Middle frontal gyrus (tissue), 1 donor: Measurements from ENCODE around the gene CACNA1G.

Experiments
- DNase-seq: peaks from one replicate; pipeline ENCODE4 v3.0.0-alpha.2; 2015; ENCODE audit warnings: low spot score; ENCODE audit errors: extremely low spot score

The CACNA1G gene

DNA sequence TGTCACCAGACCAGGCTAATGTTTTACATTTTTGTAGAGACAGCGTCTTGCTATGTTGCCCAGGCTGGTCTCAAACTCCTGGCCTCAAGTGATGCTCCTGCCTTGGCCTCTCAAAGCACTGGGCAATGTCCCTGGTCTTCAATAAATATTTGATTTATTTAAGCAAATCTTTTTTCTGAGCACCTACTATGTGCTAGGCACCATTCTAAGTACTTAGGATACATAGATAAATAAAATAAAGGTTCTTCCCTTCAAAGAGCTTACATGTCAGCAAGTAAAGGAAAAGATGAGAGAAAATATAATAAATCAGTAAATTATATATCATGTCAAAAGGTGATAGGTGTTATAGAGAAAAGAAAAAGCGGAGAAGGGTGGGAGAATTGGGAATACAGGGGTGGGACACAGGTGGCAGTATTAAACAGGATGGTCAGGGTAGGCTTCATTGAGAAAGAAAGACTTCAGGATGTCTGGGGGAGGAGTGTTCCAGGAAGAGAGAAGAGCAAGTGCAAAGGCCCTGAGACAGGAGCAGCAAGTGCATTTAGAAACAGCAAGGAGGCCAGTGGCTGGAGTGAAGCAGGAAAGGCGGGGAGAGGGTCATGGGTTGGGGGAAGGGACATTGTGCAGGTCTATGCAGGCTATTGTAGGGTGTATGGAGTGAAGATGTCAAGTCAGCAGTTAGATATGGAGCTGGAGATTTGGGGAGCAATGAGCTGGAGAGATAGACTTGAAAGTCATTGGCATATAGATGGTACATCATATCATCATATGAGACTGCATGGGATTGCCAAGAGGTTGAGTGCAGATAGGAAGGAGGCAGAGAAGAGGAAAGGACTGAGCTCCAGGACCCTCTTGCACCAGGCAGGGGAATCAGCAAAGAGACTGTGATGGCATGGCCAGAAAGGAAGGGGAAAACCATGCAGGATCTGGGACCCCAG lies 85.5 kb downstream of the CACNA1G start:
- DNase-seq = no peak

DNA sequence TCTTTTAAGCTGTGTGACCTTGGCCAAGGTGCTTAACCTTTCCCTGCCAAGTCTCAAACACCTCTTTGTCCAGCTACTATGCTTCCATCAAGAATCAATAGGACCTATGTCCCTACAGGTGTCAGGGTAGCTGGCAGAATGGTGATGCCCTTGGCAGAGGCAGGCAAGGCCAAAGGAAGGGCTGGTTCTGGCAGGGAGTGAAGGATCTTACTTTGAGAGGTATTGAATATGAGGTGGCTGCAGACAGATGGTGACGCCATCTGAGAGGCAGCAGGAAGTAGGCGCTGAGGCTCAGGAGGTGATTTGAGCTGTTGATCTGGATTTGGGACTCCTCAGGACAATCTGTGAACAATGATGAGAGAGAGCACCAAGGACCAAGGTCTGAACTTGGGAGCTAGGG lies 86.7 kb downstream of the CACNA1G start:
- DNase-seq = no peak

DNA sequence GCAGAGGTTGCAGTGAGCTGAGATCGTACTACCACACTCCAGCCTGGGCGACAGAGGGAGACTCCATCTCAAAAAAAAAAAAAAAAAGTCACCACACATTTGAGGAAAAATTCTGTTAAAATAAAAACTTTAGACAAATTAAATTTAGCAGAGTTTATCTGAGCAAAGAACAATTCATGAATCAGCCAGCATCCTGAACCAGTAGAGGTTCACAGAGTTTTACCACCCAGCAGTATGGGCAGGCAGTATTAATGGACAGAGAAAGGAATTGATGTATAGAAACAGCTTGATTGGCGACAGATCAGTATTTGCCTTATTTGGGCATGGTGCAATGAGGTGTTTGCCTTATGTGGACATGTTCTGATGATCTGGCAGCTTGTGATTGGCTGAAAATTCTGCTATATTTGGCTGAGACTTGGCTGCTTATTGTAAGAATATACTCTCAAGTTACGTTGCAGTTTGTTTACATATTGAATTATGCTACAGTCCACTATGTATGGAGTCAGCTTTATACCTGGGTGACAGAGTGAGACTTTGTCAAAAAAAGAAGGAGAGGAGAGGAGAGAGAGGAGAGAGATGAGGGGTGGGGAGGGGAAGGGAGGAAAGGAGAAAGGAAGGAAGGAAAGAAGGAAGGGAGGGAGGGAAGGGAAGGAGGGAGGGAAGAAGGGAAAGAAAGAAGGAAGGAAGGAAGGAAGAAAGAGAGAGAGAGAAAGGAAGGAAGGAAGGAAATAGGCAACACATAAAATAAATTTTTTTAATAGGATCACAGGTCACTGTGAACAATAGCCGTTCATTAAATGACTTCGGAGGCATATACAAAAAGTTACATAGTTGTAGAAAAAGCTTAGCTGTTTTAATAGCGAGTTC lies 88.8 kb downstream of the CACNA1G start:
- no peak for DNase-seq

DNA sequence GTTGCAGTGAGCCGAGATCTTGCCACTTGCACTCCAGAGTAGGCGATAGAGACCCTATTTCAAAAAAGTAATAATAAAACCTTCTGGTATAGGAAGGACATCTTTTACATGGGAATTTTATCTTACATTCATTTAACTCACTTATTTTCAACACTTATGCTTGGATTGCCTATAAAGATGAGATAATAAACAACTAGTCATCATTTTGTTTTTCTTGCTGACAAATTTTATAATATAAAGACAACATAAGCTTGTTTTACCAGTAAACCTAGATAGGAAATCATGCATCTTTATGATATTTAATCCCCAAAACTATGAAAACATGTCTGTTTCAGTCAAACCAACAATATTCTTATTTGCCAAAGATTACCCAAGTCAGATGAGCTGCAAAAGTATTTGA lies 91.1 kb downstream of the CACNA1G start:
- DNase-seq = no peak

DNA sequence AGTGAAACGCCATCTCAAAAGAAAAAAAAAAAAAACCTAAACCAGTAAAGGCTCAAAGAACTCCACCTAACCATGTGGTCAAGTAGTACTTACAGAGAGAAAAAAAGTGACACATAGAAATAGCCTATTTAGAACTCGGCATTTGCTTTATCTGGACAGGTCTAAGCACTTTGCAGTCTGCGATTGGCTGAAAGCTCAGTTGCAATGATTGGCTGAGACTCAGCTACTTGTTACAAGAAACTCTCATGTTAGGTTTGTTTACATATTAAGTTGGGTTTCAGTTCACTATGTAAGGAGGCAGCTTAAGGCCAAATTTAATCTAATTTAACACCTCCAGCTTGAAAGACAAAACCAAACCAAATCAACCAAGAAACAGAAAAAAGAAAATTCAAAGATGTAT lies 93.2 kb downstream of the CACNA1G start:
- DNase-seq = no peak

DNA sequence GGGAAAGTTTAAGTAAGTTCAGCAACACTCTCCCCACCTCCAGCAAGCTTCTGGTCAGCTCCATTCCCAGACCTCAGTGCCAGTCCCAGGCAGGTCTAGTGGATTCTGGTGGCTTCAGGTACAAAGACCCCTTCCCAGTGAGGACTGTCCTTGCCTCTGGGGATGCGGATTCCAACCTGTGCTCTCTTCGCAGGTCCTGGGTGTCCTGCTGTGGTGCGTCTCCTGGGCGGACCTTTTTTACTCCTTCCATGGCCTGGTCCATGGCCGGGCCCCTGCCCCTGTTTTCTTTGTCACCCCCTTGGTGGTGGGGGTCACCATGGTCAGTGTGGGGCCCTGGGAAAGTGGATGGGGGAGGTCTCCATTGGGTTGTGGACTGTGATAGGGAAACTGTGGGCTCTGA lies 96.0 kb downstream of the CACNA1G start:
- no peak for DNase-seq

DNA sequence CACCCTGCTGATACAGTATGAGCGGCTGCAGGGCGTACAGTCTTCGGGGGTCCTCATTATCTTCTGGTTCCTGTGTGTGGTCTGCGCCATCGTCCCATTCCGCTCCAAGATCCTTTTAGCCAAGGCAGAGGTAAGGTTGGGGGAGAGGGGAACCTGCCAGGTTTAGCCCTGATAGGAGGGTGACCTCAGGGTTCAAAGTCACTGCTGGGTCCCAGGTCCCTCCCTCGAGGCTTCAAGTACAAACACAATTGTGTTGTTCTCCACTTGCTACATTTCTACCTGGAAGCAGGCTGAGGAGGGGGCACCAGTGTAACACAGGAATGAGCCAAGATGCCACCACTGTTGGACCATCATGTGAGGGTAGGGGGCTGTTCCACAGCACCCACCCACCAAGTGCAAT lies 96.5 kb downstream of the CACNA1G start:
- DNase-seq = no peak

DNA sequence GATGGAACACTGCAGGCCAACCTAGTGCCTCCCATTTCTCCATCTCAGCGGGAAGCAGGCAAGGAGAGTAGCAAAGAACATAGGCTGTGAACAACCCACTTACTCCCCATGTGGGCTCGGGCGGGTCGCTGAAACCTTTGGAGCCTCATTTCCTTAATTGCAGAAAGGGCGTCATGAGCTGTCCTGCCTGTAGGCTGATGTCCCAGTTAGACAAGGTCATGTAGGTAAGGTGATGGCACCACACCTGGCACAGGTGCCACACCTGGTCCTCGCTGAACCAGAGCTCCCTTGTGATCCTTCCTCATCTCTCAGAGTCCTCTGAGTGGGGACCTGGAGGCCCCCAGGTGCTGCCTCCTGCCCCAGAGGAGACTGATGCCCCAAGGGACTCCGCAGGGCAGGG lies 97.1 kb downstream of the CACNA1G start:
- no peak for DNase-seq

DNA sequence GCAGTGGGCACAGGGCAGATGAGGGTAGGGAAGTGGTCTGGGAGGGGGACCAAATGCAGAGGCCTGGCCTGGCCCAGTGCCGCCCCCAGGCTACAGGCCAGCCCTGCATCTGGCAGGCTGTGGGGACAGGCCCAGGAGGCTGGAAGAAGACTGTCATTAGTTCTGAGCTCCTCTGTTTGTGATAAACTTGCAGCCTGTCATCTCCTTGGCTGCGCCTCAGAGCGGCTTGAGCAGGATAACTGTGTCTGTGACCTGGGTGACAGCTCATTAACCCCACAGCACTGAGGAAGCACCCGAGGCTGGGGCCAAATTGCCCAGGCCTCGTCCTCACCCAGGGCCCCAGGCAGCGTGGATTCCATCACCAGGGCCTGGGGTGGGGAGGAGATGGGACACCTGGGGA lies 98.1 kb downstream of the CACNA1G start:
- no peak for DNase-seq

DNA sequence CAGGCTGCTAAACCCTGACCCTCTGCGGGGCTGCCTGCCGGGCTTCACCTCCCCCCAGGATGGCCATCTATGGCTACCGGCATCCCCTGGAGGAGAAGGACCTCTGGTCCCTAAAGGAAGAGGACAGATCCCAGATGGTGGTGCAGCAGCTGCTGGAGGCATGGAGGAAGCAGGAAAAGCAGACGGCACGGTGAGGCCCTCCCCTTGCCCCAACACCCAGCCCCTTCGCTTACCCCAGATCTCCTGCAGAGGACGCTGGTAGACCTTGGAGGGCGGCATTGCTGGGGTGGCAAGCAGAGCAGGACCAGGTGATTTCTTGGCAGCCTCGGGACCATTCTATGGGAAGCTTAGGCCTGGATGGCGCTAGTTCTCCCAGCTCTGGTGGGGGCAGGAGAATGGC lies 98.7 kb downstream of the CACNA1G start:
- DNase-seq = no peak

DNA sequence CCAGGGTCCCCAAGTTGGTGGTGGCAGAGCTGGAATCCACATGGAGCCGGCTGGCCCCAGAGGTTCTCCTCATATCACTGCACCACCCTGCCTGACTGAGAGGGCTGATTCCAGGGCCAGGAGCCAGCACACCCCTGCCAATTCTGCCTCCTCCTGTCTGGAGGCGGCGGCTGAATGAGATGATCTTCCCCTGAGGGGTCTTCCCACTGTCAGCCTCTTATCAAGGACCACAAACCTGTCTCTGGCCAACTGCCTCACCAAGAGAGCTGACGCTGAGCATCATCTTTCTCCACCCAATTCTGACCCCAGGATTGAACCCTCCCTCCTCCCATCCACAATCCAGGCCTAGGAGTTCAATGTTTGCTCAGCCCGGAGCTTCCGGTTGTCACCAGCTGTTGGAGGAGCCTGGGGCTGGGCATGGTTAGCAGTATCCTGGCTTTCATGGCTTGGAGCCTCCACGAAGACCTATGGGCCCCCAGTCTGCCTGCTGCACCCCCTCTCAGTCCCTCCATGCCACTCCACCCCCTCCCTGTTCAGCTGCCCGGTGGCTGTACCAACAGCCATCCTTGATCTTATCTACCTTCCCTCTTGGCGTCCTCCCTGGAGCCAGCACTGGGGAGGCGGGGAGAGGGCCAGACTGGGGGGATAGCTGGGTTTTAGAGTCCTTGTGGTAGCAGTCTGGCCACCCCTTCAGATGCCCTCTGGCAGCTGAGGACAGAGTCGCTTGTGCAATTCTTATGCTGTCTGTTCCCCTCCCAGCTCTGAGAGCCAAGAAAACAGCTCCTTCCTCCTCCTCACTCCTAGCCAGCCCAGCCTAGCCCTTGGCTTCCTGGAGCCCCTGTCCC lies 99.7 kb downstream of the CACNA1G start:
- DNase-seq = no peak

DNA sequence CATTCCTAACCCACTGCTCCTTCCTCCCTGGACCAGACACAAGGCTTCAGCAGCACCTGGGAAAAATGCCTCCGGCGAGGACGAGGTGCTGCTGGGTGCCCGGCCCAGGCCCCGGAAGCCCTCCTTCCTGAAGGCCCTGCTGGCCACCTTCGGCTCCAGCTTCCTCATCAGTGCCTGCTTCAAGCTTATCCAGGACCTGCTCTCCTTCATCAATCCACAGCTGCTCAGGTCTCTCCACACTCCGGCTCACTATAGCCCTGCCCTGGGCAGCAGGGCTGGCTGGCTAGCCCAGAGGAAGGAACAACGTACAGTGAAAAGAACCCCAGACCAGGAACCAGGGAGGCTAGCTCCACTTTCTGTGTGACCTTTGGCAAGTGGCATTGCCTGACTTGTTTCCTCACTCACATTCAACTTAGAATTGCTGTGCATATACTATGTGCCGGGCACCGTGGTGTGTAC lies 100.4 kb downstream of the CACNA1G start:
- DNase-seq = no peak

DNA sequence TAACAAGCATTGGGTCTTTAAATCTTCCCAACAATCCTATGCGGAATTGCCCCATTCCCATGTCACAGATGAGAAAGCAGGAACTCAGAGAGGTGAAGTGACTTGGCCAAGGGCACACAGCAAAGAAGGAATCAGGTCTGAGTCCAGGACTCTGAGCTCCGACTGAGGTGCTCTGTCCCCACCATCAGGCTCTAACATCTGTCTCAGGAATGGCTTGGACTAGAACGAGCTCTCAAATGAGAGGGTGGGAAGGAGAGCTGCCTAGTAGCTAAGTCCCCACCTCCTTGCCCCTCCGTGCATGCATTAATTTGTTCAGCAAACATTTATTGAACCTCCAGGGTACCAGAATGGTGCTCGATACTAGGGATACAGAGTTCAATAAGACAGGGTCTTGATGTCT lies 100.8 kb downstream of the CACNA1G start:
- no peak for DNase-seq

DNA sequence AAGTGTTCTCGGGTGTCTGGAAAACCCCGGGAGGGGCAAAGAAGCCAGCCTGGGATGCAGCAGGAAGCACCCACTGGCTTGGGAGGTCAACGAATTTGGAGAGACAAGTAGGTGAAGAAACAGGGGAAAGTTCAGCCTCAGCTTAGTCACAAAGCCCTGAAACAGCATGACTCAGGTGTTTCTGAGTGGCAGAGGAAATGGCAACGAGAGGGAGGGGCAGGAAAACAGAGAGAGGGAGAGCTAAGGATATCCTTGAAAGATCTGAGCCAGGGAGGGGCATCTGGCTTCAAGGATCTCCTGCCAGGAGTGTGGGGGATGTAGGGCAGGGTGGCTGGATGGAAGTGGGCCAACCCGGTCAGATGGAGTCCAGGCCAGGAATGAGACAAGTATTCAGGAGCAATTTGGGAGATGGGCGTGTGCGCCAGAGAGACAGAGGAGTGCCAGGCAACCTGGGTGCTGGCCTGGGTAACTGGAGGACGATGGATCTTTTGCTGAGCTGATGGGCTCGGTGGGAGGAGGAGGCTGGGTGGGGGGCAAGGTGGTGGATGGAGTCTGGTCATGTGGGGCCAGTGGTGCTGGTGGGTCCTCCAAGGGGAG lies 101.4 kb downstream of the CACNA1G start:
- no peak for DNase-seq

DNA sequence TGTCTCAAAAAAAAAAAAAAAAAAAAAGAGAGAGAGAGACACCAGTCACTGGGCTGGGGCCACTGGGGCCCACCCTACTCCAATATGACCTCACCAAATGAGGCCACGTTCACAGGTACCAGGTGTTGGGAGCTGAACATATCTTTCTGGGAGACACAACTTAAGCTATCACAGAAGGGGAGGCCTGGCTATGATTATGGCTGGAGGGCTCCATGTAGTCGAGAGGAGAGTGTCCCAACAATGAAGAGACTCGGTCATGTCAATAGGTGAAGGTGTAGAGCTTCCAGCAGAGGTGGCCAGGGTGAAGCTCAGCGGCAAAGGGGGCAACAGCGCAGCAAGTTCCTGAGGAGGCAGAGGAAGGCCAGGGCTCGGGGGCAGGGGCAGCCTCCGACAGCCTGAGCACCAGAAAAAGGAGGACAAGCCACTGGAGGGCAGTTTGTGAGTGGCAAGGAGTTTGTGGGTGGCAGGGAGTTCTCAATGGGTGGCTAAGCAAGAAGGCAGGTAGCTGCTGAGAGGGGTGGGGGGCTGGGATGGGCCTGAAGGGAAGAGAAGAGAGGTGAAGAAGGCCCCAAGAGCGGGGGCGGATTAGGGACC lies 102.2 kb downstream of the CACNA1G start:
- no peak for DNase-seq

DNA sequence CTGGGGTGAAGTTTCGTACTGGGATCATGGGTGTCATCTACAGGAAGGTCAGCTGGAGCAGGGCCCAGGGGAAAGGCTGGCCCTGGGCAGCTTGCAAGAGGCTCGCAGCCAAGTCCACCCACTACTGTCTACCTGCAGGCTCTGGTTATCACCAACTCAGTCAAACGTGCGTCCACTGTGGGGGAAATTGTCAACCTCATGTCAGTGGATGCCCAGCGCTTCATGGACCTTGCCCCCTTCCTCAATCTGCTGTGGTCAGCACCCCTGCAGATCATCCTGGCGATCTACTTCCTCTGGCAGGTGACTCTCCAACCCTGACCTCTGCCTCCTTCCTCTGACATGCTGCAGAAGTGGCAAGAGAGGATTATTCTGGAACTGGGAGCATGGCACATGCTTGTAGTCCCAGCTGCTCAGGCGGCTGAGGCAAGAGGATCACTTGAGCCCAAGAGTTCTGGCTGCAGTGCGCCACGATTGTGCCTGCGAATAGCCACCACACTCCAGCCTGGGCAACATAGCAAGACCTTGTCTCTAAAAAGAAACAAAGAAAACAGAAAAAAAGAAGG lies 103.4 kb downstream of the CACNA1G start:
- DNase-seq = no peak

DNA sequence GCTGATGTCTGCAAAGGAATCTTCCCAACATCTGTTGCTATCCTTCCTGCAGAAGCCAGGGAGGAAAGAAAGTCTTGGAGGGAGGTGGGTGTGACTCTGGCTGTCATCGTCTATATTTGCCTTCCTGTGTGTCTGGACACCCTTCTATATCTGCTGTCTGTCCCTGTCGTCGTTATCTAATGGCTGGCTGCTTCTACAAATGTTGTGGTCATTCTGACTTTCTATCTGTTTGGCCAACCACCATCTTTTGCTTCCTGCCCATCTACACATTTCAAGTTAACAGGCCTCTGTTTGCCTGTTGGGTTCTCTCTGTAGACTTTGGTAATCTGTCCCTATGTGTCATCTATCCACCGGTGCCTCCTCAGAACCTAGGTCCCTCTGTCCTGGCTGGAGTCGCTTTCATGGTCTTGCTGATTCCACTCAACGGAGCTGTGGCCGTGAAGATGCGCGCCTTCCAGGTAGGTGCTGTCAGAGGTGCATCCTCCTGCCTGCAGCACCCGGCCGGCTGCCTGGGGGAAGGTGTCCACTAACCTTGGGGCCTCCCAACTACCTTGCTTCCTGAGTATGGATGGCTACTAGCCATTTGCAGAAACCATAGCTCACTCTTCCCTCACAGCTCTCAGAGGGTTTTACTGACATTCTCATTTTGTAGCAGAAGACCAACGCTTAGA lies 104.4 kb downstream of the CACNA1G start:
- no peak for DNase-seq

DNA sequence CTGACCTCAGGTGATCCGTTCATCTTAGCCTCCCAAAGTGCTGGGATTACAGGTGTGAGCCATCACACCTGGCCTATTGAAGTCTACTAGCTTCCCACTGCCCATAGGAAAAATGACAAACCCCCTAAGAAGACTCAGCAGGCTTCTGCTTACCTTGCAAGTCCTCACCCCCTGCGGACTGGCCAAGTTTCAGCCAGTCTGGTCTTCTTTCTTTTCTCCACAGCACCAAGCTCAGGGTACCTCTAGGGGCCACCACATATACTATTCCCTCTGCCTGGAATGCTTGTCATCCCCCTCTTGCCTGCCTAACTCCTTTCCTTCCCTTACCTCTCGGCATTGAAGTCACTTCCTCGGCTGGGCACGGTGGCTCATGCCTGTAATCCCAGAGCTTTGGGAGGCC lies 105.3 kb downstream of the CACNA1G start:
- no peak for DNase-seq

DNA sequence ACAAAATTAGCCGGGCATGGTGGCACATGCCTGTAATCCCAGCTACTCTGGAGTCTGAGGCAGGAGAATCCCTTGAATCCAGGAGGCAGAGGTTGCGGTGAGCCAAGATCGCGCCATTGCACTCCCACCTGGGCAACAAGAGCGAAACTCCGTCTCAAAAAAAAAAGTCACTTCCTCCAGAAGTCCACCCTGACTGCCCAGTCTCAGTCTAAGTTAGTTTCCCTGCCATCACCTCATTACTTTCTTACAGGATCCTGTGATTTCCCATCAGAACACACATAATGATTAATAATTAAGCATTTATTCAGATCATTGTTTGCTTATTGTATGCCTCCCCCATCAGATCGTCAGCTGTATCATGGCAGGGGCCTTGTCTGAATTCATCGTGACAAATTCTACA lies 105.8 kb downstream of the CACNA1G start:
- DNase-seq = no peak
